ENCODE measurements around the gene LRP10.
"Not testable (repeated sequence)": the region's sequence is repeated elsewhere in the genome, so short reads cannot be mapped to it uniquely, and the experiment has no call there.

The LRP10 gene, protein sequence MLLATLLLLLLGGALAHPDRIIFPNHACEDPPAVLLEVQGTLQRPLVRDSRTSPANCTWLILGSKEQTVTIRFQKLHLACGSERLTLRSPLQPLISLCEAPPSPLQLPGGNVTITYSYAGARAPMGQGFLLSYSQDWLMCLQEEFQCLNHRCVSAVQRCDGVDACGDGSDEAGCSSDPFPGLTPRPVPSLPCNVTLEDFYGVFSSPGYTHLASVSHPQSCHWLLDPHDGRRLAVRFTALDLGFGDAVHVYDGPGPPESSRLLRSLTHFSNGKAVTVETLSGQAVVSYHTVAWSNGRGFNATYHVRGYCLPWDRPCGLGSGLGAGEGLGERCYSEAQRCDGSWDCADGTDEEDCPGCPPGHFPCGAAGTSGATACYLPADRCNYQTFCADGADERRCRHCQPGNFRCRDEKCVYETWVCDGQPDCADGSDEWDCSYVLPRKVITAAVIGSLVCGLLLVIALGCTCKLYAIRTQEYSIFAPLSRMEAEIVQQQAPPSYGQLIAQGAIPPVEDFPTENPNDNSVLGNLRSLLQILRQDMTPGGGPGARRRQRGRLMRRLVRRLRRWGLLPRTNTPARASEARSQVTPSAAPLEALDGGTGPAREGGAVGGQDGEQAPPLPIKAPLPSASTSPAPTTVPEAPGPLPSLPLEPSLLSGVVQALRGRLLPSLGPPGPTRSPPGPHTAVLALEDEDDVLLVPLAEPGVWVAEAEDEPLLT

DNA sequence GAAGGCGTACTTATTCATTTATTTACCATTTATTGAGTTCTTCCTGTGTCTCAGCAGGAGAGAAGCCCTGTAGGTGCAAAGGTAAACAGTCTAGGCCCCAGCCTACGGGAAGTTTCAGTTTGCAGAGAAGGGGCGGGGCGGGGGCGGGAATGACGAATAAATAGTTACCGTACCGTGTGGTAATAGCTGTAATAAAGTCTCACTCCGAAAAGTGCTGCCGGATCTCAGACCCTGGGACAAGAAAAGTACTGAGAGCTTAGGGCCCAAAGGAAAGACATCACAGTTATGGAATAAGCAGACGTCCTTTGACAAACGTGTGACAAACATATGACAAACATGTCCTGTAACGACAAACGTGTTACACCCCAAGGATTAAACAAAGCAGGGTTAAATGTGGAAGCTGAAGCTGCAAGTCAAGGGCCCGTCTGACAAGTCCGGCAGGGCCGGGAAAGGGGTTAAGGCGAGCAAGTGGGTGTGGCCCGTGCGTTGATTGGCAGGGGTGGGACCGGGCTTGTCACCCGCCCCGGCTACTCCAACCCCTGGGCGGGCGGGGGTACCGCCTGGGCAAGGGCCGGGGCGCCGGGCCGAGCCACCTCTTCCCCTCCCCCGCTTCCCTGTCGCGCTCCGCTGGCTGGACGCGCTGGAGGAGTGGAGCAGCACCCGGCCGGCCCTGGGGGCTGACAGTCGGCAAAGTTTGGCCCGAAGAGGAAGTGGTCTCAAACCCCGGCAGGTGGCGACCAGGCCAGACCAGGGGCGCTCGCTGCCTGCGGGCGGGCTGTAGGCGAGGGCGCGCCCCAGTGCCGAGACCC, at the start of gene LRP10:
LRP10 (plus strand) TSS at position 517 of the 809 bp plus-strand sequence. CDS start 564 bp downstream, outside the sequence.
- H3K27me3 Mint-ChIP-seq (ENCODE audit: low read depth, poor library complexity): no peaks in the 10 kb centered on the region
- H3K9me3 Mint-ChIP-seq: no peaks in the 10 kb centered on the region
- H3K36me3 Mint-ChIP-seq (ENCODE audit: low read depth): peaks cover 20% of the 10 kb centered on the region
- peak within 1 kb of the TSS; percentile 87 for H3K4me3 Mint-ChIP-seq
- TF ChIP-seq, protein P1, sequence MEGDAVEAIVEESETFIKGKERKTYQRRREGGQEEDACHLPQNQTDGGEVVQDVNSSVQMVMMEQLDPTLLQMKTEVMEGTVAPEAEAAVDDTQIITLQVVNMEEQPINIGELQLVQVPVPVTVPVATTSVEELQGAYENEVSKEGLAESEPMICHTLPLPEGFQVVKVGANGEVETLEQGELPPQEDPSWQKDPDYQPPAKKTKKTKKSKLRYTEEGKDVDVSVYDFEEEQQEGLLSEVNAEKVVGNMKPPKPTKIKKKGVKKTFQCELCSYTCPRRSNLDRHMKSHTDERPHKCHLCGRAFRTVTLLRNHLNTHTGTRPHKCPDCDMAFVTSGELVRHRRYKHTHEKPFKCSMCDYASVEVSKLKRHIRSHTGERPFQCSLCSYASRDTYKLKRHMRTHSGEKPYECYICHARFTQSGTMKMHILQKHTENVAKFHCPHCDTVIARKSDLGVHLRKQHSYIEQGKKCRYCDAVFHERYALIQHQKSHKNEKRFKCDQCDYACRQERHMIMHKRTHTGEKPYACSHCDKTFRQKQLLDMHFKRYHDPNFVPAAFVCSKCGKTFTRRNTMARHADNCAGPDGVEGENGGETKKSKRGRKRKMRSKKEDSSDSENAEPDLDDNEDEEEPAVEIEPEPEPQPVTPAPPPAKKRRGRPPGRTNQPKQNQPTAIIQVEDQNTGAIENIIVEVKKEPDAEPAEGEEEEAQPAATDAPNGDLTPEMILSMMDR (IDR thresholded peaks at IDR 0.05): no peak
- DNase-seq: peak; percentile 95
- H3K4me1 Mint-ChIP-seq: peaks cover 27% of the 10 kb centered on the region
- H3K27ac Mint-ChIP-seq: peak within 1 kb of the TSS; percentile 99

DNA sequence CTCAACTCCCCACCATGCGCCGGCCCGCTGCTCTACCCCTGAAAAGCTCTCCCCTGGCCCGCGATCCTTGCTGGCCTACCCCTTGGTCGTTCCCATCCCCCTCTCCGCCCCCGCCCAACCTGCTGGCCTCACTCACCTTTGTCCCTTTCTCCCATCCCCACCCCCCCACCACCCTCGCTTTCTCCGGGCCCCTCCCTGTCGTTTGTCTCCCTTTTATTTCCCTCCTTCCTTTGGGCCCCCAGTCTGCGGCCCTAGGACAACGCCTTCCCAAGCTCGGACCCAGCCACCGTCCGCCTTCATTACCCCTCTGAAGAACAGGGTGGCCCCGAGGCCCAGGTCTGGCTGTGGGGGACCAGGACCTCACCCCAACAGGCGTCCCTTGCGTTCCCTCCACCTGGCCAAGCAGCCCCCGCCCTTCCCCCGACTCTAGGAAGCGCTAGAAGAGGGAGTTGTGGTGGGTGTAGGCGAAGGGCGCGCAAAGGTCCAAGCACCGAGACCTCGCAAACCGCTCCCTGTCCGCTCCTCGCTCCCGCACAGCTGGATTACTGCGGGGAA, 49.4 kb upstream of the LRP10 start:
- Mint-ChIP-seq H3K9me3 (no peaks in the 10 kb centered on the region), H3K4me3 (peak overlapping the region; percentile 82), H3K27me3 (ENCODE audit: low read depth, poor library complexity) (peaks cover 6% of the 10 kb centered on the region), H3K36me3 (ENCODE audit: low read depth) (no peaks in the 10 kb centered on the region), H3K4me1 (peaks cover 57% of the 10 kb centered on the region), H3K27ac (no peak overlapping the region)
- TF ChIP-seq, protein P1 (IDR thresholded peaks at IDR 0.05): no peak
- DNase-seq: peak; percentile 35

DNA sequence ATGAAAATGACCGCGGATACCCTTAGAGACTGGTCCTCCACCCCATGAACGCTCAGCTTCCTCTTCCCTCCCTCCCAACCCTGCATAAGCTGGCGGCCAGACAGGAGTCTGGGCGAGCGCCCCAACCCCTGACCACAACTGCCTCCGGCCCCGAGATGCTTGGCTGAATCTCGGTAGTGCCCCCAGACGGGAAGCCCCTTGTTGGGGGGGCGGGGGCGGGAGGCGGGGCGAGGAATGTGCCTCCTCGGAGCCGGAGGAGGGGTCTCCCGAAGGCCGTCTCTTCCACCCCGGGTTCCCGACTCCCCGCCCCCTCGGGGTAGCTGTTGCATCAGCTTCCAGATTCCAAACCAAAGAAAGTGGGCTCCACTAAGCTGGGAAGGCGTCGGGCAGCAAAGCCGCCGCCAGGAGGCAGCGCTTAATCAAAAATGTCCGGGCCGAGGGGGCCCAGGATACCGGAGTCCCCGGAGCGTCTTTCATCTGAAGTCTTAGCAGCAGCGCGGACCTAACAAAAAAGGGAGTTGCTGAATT, 48.9 kb upstream of the LRP10 start:
- no peaks in the 10 kb centered on the region for H3K36me3 Mint-ChIP-seq (ENCODE audit: low read depth)
- peak overlapping the region; percentile 82 for H3K4me3 Mint-ChIP-seq
- TF ChIP-seq, protein P1 (IDR thresholded peaks at IDR 0.05): peak; percentile 82
- peaks cover 6% of the 10 kb centered on the region for H3K27me3 Mint-ChIP-seq (ENCODE audit: low read depth, poor library complexity)
- peak; percentile 86 for DNase-seq
- no peak overlapping the region for H3K27ac Mint-ChIP-seq
- H3K4me1 Mint-ChIP-seq: peaks cover 61% of the 10 kb centered on the region
- no peaks in the 10 kb centered on the region for H3K9me3 Mint-ChIP-seq

DNA sequence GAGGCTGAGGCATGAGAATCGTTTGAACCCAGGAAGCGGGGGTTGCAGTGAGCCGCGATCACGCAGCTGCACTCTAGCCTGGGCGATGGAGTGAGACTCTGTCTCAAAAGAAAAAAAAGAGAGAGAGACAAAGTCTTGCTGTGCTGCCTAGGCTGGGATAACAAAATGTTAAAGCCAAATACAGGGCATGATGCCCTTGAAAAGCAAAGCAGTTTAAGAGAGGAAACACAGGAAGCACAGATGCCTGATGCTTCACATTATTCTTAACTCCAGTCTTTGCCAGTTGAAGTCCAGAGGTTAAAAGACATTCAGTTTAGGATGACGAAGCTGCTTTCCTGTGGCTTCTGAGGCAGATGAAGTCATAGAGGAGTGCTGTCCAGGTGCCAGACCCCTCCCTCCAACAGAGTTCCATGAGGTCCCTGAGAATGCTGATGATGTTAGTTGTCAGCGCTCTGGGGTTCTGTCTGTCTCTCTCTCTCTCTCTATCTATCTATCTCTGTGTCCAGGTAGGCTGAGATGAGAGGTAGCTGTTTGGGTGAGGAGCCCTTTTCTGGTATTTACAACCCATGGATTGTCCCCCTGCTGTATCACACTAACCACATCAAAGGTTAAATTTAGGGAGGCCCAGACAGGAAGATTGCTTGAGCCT, 46.7 kb upstream of the LRP10 start:
- Mint-ChIP-seq H3K4me3 (peak overlapping the region; percentile 15), H3K9me3 (no peaks in the 10 kb centered on the region), H3K4me1 (peaks cover 55% of the 10 kb centered on the region), H3K36me3 (ENCODE audit: low read depth) (no peaks in the 10 kb centered on the region), H3K27ac (no peak overlapping the region), H3K27me3 (ENCODE audit: low read depth, poor library complexity) (peaks cover 6% of the 10 kb centered on the region)
- DNase-seq: no peak
- TF ChIP-seq, protein P1 (IDR thresholded peaks at IDR 0.05): no peak

DNA sequence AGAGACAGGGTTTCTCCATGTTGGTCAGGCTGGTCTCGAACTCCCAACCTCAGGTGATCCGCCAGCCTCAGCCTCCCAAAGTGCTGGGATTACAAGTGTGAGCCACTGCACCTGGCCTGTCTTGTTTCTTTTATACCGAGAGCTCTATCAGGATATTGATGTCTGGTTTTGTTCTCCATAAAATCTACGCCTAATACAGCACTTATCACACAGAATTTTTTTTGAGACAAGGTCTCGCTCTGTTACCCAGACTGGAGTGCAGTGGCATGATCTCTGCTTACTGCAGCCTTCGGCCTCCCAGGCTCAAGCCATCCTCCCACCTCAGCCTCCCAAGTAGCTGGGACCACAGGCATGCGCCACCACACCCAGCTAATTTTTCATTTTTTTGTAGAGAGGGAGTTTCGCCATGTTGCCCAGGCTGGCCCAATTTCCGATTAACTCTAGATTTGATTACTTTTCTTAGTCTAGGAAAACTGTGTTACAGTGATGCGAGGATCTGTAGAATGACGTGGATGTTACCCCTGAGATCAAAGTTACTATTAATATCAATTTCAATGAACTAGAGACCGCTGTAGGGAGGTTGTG, 42.4 kb upstream of the LRP10 start:
- Mint-ChIP-seq H3K4me3 (peak overlapping the region; percentile 94), H3K36me3 (ENCODE audit: low read depth) (peaks cover 26% of the 10 kb centered on the region), H3K4me1 (peaks cover 43% of the 10 kb centered on the region), H3K27ac (peak overlapping the region; percentile 89)
- not testable (repeated sequence) for DNase-seq; H3K9me3 Mint-ChIP-seq; H3K27me3 Mint-ChIP-seq (ENCODE audit: low read depth, poor library complexity)
